ENCODE measurements around the gene KIR3DL3. TPM values are rescaled to one million over a fixed set of nuclear protein-coding genes. Genes with fewer than 3 reads are reported as not detected.
"Not testable (repeated sequence)": the region's sequence is repeated elsewhere in the genome, so short reads cannot be mapped to it uniquely, and the experiment has no call there.

KIR3DL3 gene
- total RNA-seq, result not detected

DNA sequence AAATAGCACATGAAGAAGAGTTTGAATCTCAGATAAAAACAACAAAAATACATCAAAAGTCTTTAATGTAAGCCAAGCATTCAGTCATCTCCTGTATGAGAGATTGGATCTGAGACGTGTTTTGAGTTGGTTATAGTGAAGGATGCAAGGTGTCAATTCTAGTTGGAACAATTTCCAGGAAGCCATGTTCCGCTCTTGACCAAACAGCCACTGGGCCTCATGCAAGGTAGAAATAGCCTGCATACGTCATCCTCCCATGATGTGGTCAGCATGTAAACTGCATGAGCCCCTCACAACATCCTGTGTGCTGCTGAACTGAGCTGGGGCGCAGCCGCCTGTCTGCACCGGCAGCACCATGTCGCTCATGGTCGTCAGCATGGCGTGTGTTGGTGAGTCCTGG, at the start of gene KIR3DL3:
KIR3DL3 (plus strand) TSS at position 301 of the 400 bp plus-strand sequence; CDS start at position 356, 55 bp downstream.
- Mint-ChIP-seq H3K4me1 (no peaks in the 10 kb centered on the region), H3K36me3 (no peaks in the 10 kb centered on the region), H3K9me3 (peaks cover 20% of the 10 kb centered on the region), H3K27ac (no peak within 1 kb of the TSS), H3K27me3 (peaks cover 3% of the 10 kb centered on the region), H3K4me3 (no peak within 1 kb of the TSS)
- POLR2A ChIA-PET, result no interaction called here
- ATAC-seq (ENCODE audit: low read depth), result no peak
- no peak for DNase-seq

DNA sequence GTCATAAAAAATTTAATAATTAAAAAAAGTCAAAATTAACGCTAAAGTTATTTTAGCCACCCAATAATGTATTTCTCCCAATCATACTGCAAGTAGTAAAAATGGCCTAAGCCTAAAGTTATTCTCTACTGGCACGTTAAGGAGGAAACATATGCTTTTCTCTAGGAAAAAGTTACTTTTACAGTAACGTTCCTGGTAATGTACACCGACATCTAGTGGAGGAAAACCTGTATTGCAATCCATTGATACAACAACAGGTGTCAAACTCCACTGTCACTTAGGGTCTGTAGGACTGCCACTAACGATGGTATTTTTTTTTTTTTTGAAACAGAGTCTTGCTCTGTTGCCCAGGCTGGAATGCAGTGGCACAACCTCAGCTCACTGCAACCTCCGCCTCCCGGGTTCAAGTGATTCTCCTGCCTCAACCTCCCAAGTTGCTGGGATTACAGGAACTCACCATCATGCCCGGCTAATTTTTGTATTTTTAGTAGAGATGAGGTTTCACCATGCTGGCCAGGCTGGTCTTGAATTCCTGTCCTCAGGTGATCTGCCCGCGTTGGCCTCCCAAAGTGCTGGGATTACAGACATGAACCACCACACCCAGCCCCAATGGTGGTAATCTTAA, 47.9 kb upstream of the KIR3DL3 start:
- H3K4me3 Mint-ChIP-seq; ATAC-seq (ENCODE audit: low read depth); H3K27ac Mint-ChIP-seq; H3K36me3 Mint-ChIP-seq; H3K4me1 Mint-ChIP-seq; DNase-seq; POLR2A ChIA-PET; H3K9me3 Mint-ChIP-seq: not testable (repeated sequence)
- peaks cover 14% of the 10 kb centered on the region for H3K27me3 Mint-ChIP-seq

DNA sequence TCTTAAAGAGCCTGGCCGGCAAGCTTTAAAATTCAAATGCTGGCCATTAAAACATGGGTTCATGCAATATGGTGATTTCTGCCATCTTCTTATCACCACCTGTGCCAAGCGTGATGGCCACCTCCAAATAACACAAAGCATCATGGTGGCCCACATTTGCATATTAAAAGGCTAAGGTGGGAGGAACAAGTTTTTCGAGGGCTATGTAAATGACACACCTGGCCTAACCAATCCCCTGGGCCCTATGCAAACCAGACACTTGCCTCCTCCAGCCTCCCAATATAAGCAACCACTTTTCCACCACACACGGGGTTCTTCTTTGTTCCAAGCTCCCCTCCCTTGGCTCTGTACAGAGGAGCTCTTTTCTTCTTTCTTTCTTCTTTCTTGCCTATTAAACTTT, 47.0 kb upstream of the KIR3DL3 start:
- Mint-ChIP-seq H3K36me3 (no peaks in the 10 kb centered on the region), H3K27ac (no peak overlapping the region), H3K27me3 (peaks cover 14% of the 10 kb centered on the region), H3K4me1 (peaks cover 4% of the 10 kb centered on the region), H3K4me3 (no peak overlapping the region), H3K9me3 (no peaks in the 10 kb centered on the region)
- POLR2A ChIA-PET, result no interaction called here
- DNase-seq, result no peak
- no peak for ATAC-seq (ENCODE audit: low read depth)

DNA sequence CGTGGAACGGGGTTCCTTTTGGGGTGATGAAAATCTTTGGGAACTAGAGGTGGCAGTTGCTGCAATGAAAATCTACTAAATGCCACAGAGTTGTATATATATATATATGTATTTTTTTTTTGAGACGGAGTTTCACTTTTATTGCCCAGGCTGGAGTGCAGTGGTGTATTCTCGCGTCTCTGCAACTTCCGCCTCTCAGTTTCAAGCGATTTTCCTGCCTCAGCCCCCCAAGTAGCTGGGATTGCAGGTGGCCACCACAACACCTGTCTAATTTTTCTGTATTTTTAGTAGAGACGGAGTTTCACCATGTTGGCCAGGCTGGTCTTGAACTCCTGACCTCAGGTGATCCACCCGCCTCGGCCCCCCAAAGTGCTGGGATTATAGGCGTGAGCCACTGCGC, 42.6 kb upstream of the KIR3DL3 start:
- POLR2A ChIA-PET; H3K9me3 Mint-ChIP-seq; H3K27ac Mint-ChIP-seq; H3K4me3 Mint-ChIP-seq; H3K27me3 Mint-ChIP-seq; ATAC-seq (ENCODE audit: low read depth); H3K36me3 Mint-ChIP-seq; H3K4me1 Mint-ChIP-seq; DNase-seq: not testable (repeated sequence)

DNA sequence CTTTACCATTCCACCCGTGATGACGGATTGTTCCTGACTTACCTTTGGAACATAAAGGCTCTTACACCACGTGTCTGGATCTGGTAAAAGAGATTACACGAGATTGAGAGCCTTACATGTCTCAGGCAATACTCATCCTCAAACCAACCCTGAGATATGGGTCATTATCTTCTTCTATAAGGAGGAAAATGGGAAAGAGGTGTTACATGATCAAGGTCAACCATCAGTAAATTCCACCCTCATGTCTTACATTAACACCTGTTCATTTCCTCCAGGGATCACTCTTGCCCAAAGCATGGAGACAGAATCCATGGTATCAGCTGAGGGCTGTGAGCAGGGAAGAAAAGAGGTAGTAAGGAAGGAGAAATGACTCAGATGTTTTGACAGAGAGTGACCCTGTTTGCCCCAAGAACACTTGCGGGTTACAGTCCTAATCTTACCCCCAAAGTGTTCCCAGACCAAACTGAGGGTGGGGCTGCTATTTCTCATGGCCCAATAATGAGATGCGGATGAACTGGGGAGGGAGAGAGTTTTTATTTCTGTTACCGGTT, 41.9 kb upstream of the KIR3DL3 start:
- Mint-ChIP-seq H3K4me1 (no peaks in the 10 kb centered on the region), H3K4me3 (no peak overlapping the region), H3K27me3 (peaks cover 13% of the 10 kb centered on the region), H3K36me3 (no peaks in the 10 kb centered on the region), H3K27ac (no peak overlapping the region), H3K9me3 (no peaks in the 10 kb centered on the region)
- ATAC-seq (ENCODE audit: low read depth) (no peak), DNase-seq (no peak)
- POLR2A ChIA-PET, result no interaction called here

DNA sequence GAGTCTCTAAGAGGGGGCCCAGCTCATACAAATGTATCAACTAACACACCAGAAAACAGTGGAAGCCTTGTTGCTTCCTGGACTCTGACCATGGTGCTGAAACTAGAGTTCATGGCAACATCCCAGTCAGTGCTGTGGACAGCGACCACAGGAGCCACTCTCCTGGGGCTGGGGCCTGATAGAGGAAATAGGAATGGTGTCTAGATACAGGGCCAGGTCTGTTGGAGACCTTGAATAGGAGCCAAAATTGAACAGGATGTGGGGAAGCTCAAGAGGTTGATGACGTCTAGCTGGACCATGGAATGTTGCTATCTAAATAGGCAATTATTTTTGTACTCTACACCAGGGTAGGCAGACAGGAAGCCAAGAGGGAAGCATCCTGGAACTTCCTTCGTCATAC, 39.7 kb upstream of the KIR3DL3 start:
- no peaks in the 10 kb centered on the region for H3K4me1 Mint-ChIP-seq
- no peak overlapping the region for H3K4me3 Mint-ChIP-seq
- H3K36me3 Mint-ChIP-seq, result no peaks in the 10 kb centered on the region
- no peaks in the 10 kb centered on the region for H3K9me3 Mint-ChIP-seq
- peaks cover 16% of the 10 kb centered on the region for H3K27me3 Mint-ChIP-seq
- no peak for DNase-seq
- H3K27ac Mint-ChIP-seq, result no peak overlapping the region
- no peak for ATAC-seq (ENCODE audit: low read depth)
- POLR2A ChIA-PET, result interaction anchor here (0.7 kb wide), 1 partner anchor 19 kb away, joined by 3 read pairs; no protein-coding TSS in a partner anchor

DNA sequence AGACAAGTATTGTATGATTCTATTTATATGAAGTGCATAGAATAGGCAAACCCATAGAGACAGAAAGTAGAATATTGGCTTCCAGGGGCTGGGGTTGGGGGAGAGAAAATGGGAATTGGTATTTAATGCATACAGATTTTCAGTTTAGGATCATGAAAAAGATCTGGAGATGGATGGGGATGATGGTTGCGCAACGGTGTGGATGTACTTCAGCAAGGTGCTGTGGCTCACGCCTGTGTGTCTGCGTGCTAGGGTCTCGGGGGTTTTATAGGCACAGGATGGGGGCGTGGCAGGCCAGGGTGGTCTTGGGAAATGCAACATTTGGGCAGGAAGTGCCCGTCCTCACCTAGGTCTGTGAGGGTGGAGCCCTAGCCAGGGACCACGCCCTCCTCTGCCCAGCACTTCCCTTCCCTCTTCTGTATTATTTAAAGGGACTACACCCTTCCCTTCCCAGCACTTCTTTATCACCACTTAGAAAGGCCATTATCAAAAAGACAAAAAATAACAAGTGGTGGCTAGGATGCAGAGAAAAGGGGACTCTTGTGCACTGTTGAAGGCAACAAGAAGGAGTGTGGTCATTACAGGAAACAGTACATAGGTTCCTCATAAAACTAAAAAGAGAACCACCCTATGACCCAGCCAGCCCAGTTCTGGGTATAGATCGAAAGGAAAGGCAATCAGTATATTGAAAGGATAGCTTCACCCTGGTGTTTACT, 32.5 kb upstream of the KIR3DL3 start:
- Mint-ChIP-seq H3K4me1 (no peaks in the 10 kb centered on the region), H3K9me3 (peaks cover 3% of the 10 kb centered on the region), H3K27me3 (peaks cover 12% of the 10 kb centered on the region), H3K4me3 (no peak overlapping the region), H3K27ac (no peak overlapping the region), H3K36me3 (no peaks in the 10 kb centered on the region)
- POLR2A ChIA-PET, result no interaction called here
- ATAC-seq (ENCODE audit: low read depth) (no peak), DNase-seq (no peak)

DNA sequence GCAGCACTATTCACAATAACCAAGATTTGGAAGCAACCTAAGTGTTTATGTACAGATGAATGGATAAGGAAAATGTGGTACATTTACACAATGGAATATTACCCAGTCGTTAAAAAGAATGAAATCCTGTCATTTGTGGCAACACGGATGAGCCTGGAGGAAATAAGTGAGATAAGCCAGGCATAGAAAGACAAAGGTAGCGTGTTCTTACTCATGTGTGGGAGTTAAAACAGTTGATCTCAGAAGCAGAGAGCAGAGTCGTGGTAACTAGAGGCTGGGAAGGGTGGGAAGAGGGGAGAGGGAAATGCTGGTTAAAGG, 32.0 kb upstream of the KIR3DL3 start:
- Mint-ChIP-seq H3K9me3 (peaks cover 3% of the 10 kb centered on the region), H3K4me3 (no peak overlapping the region), H3K36me3 (no peaks in the 10 kb centered on the region), H3K4me1 (no peaks in the 10 kb centered on the region), H3K27me3 (peaks cover 10% of the 10 kb centered on the region), H3K27ac (no peak overlapping the region)
- DNase-seq, result no peak
- no peak for ATAC-seq (ENCODE audit: low read depth)
- POLR2A ChIA-PET, result no interaction called here

DNA sequence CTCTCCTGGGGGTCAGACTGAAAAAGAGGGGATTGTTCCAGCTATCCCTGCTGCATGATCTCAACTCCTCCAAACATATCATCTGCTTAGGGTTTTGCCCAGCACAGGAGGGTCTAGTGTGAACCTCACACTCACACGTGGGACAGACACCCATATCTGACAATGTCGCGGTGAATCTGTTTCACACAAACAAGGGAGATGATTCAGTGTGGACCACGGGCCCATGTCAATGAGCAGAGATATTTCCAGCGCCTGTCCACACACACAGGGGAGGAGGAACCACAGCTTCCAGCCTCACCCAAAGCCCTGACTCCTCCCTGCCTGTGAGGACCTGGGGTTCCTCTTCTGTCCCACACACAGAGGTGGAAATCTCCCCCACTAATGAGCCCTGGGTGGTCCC, 29.6 kb upstream of the KIR3DL3 start:
- peaks cover 3% of the 10 kb centered on the region for H3K9me3 Mint-ChIP-seq
- H3K4me3 Mint-ChIP-seq, result no peak overlapping the region
- DNase-seq (no peak), ATAC-seq (ENCODE audit: low read depth) (no peak)
- H3K4me1 Mint-ChIP-seq, result no peaks in the 10 kb centered on the region
- H3K27ac Mint-ChIP-seq, result no peak overlapping the region
- no peaks in the 10 kb centered on the region for H3K36me3 Mint-ChIP-seq
- H3K27me3 Mint-ChIP-seq, result peaks cover 4% of the 10 kb centered on the region
- POLR2A ChIA-PET, result no interaction called here

DNA sequence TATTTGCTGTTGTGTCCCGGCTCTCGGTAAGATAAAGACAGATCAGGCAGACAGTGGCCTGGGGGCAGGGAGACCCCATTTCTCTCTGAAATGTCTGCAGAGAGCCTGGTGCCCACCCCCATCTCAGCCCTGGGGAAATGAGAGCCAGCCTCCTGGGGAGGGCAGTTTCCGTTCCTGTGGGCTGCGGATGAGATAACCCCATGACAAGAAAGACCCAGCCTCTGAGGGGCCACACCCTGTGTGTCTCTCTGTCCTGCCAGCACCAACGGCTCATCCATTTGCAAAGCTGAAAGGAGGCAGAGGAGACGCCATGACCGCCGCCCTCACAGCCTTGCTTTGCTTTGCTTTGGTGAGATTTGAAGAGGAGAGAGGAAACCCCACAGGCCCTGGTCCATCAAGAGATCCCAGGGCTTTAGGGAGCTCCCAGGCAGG, 28.1 kb upstream of the KIR3DL3 start:
- peaks cover 3% of the 10 kb centered on the region for H3K27me3 Mint-ChIP-seq
- no peak overlapping the region for H3K4me3 Mint-ChIP-seq
- no peaks in the 10 kb centered on the region for H3K4me1 Mint-ChIP-seq
- H3K27ac Mint-ChIP-seq, result no peak overlapping the region
- POLR2A ChIA-PET, result no interaction called here
- H3K9me3 Mint-ChIP-seq, result peaks cover 3% of the 10 kb centered on the region
- no peak for DNase-seq
- ATAC-seq (ENCODE audit: low read depth), result no peak
- H3K36me3 Mint-ChIP-seq, result no peaks in the 10 kb centered on the region

DNA sequence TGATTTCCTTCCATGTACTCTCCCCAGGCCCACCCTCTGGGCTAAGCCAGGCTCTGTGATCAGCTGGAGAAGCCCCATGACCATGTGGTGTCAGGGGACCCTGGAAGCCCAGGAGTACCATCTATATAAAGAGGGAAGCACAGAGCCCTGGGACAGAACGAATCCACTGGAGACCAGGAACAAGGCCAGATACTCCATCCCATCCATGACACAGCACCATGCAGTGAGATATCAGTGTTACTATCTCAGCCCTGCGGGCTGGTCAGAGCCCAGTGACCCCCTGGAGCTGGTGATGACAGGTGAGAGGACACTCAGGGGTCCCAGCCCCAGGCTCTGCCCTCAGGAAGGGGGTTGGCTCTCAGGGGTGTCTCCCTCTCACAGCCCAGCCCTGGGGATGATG, 27.5 kb upstream of the KIR3DL3 start:
- Mint-ChIP-seq H3K27ac (no peak overlapping the region), H3K4me1 (peaks cover 1% of the 10 kb centered on the region), H3K27me3 (peaks cover 3% of the 10 kb centered on the region), H3K4me3 (no peak overlapping the region), H3K9me3 (peaks cover 3% of the 10 kb centered on the region), H3K36me3 (no peaks in the 10 kb centered on the region)
- POLR2A ChIA-PET, result no interaction called here
- DNase-seq (no peak), ATAC-seq (ENCODE audit: low read depth) (no peak)

DNA sequence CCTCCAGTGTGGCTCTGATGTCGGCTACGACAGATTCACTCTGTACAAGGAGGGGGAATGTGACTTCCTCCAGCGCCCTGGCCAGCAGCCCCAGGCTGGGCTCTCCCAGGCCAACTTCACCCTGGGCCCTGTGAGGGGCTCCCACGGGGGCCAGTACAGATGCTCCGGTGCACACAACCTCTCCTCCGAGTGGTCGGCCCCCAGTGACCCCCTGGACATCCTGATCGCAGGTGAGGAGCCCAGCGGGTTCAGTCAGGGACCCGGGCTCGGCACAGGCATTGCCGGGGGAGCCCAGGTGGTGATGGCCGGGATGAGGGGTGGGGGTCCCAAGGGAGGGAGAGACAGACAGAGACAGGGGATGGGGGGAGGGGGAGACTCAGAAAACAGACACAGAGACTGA, 26.5 kb upstream of the KIR3DL3 start:
- H3K4me3 Mint-ChIP-seq; H3K36me3 Mint-ChIP-seq; H3K27ac Mint-ChIP-seq; H3K9me3 Mint-ChIP-seq; POLR2A ChIA-PET; H3K27me3 Mint-ChIP-seq; H3K4me1 Mint-ChIP-seq; ATAC-seq (ENCODE audit: low read depth); DNase-seq: not testable (repeated sequence)

DNA sequence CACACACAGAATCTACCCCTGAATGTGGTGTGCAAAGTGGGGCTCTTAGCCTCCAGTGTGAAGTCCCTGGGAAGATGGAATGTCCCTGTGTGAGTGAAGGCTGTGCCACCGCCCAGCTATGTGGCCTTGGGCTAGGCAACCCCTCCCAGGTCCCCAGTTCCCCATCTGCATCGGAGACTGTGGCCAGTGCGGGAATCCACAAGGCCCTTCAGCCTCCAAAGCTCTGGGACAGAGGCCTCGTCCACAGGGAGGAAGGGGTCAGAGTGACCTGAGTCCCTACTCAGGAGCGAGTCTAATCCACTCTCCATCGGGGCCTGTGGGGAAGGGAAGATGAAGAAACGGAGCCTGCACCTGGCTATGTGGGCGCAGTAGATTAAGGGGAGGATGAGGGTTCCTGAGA, 19.3 kb upstream of the KIR3DL3 start:
- H3K4me3 Mint-ChIP-seq, result no peak overlapping the region
- peaks cover 11% of the 10 kb centered on the region for H3K27me3 Mint-ChIP-seq
- peaks cover 36% of the 10 kb centered on the region for H3K4me1 Mint-ChIP-seq
- DNase-seq (no peak), ATAC-seq (ENCODE audit: low read depth) (no peak)
- H3K36me3 Mint-ChIP-seq, result no peaks in the 10 kb centered on the region
- peak overlapping the region; percentile 8 for H3K27ac Mint-ChIP-seq
- POLR2A ChIA-PET, result no interaction called here
- H3K9me3 Mint-ChIP-seq, result no peaks in the 10 kb centered on the region

DNA sequence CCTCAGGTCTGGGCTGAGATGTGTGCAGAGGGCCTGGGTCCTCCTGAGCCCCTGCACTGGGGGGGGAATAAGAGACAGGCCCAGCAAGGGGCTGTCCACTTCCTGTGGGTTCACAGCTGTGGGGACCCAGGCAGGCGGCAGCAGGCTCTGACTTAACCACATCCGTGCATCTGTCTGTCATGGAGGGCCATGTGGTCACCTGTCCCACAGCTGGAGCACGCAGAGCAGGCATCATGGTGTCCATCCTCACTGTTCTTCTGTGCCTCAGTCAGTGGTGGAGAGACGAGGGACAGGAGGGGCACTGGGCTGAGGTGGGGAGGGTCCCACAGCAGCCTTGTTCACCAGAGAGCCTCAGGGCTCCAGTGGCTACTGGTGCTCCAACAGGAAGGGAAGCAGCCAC, 16.3 kb upstream of the KIR3DL3 start:
- DNase-seq (peak; percentile 69), ATAC-seq (ENCODE audit: low read depth) (peak; percentile 80)
- POLR2A ChIA-PET, result interaction anchor here (0.6 kb wide), 1 partner anchor 189 kb away, joined by 3 read pairs; no protein-coding TSS in a partner anchor
- H3K27me3 Mint-ChIP-seq, result peaks cover 8% of the 10 kb centered on the region
- peak overlapping the region; percentile 78 for H3K27ac Mint-ChIP-seq
- H3K36me3 Mint-ChIP-seq, result no peaks in the 10 kb centered on the region
- H3K4me3 Mint-ChIP-seq, result peak overlapping the region; percentile 45
- no peaks in the 10 kb centered on the region for H3K9me3 Mint-ChIP-seq
- peaks cover 39% of the 10 kb centered on the region for H3K4me1 Mint-ChIP-seq

All from activated naive CD8-positive, alpha-beta T cell treated with anti-CD3 and anti-CD28 coated beads, Interleukin-2, amount 10 ng/mL, durations not matched to agents 7 days and 5 days (primary cell).